ENCODE data around the gene CPNE7.

The CPNE7 gene

Small RNAs within 50 kb of the gene (small RNA-seq; reads per million reads assigned to genes)
- 0 reads per million in 2 experiments for gene SNORD68
